MCF 10A (cell line): ENCODE results near the gene IGSF8. TPM values are rescaled to one million over a fixed set of nuclear protein-coding genes. Genes with fewer than 3 reads are reported as not detected.
A peak's percentile ranks its signal among the peaks of the same experiment; 100 is the strongest.

Experiments
- BruUV-seq: library from RNA; stranded (reverse); fragments of 400-500 nt; replicated peaks from 2 replicates; lab custom pipeline; 2021; lab: Mats Ljungman, UMichigan
- CTCF ChIA-PET: fragments of 300-600 bp; sonication (Branson Sonifier 250); formaldehyde crosslinking; extraction: SDS; loops from one replicate; lab custom pipeline; 2021; ENCODE audit warnings: antibody characterized with exemption, inconsistent platforms; lab: Yijun Ruan, JAX
- POLR2A ChIA-PET: fragments of 300-600, 350-650 bp; sonication (Branson Sonifier 250); formaldehyde crosslinking; extraction: SDS; loops from one replicate; lab custom pipeline; 2020; ENCODE audit warnings: antibody characterized with exemption, inconsistent platforms; lab: Yijun Ruan, JAX
- DNase-seq: peaks from one replicate; pipeline ENCODE4 v3.0.0-alpha.2; 2018; ENCODE audit not compliant: unreplicated experiment
- H3K27ac Mint-ChIP-seq: one replicate; pipeline ENCODE4 v1.8.0; 2022; ENCODE audit warnings: mild to moderate bottlenecking, low read depth, mixed read lengths; ENCODE audit not compliant: unreplicated experiment
- H3K27me3 Mint-ChIP-seq: one replicate; pipeline ENCODE4 v1.8.0; 2022; ENCODE audit warnings: mixed read lengths; ENCODE audit not compliant: insufficient read depth, unreplicated experiment
- H3K36me3 Mint-ChIP-seq: one replicate; pipeline ENCODE4 v1.8.0; 2022; ENCODE audit warnings: mild to moderate bottlenecking, moderate library complexity, mixed read lengths; ENCODE audit not compliant: insufficient read depth, unreplicated experiment
- H3K4me1 Mint-ChIP-seq: one replicate; pipeline ENCODE4 v1.8.0; 2022; ENCODE audit warnings: mixed read lengths; ENCODE audit not compliant: insufficient read depth, unreplicated experiment
- H3K4me3 Mint-ChIP-seq: one replicate; pipeline ENCODE4 v1.8.0; 2022; ENCODE audit warnings: mild to moderate bottlenecking, moderate library complexity, mixed read lengths; ENCODE audit not compliant: unreplicated experiment
- H3K9me3 Mint-ChIP-seq: one replicate; pipeline ENCODE4 v1.8.0; 2022; ENCODE audit warnings: mixed read lengths; ENCODE audit not compliant: unreplicated experiment
- intact Hi-C: fragments of 100-400 bp; cut with micrococcal nuclease; formaldehyde crosslinking; loops from 2 replicates; pipeline ENCODE4 v1.14.1; 2022
- total RNA-seq: library from RNA; stranded (reverse); gene quantifications from 2 replicates; pipeline ENCODE4 v1.2.3, GENCODE V29; 2022
- TF ChIP-seq, protein P1 (sequence below): fragments of 200-600 bp; IDR thresholded peaks from one replicate; pipeline ENCODE4 v1.8.0; 2022; ENCODE audit warnings: antibody characterized with exemption, mild to moderate bottlenecking; ENCODE audit not compliant: unreplicated experiment

The IGSF8 gene
- total RNA-seq, 1 experiment from 2014 or later: 13.8 TPM

DNA sequence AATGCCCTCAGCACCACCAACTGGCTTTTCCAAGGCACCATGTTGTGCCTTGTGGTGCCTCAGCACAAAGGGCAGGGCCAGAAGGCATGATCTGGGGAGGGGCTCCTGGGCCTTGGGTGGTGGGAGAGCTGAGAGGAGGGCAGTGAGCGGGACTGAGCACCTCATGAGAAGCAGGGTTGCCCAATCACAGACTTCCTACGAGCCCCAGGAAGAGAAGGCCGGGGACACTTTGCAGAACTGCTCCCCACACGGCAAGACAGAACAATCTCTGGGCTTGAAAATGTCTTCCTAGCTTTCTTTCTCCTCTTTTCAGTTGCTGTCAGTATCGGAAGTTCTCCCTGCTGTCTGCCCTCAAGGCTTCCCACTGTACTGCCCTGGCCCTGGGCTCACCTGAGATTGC lies 35.2 kb downstream of the IGSF8 start:
- DNase-seq: no peak
- CTCF ChIA-PET: interaction anchor here (0.9 to 49.6 kb wide), 8 partner anchors 4 to 228 kb away, joined by 3 to 1546 read pairs (median 4); partner anchors contain the start of genes IGSF8, KCNJ10 and KCNJ9
- POLR2A ChIA-PET: interaction anchor here (0.6 to 2.3 kb wide), 5 partner anchors 9 to 35 kb away, joined by 3 to 12 read pairs (median 4); partner anchors contain the start of genes IGSF8 and PIGM
- Mint-ChIP-seq H3K27me3 (peaks cover 47% of the 10 kb centered on the region), H3K4me1 (peaks cover 8% of the 10 kb centered on the region), H3K27ac (no peak overlapping the region), H3K36me3 (no peaks in the 10 kb centered on the region), H3K9me3 (no peaks in the 10 kb centered on the region), H3K4me3 (no peak overlapping the region)
- no TSS peak for BruUV-seq
- intact Hi-C loops: no loop called here
- TF ChIP-seq, protein P1, sequence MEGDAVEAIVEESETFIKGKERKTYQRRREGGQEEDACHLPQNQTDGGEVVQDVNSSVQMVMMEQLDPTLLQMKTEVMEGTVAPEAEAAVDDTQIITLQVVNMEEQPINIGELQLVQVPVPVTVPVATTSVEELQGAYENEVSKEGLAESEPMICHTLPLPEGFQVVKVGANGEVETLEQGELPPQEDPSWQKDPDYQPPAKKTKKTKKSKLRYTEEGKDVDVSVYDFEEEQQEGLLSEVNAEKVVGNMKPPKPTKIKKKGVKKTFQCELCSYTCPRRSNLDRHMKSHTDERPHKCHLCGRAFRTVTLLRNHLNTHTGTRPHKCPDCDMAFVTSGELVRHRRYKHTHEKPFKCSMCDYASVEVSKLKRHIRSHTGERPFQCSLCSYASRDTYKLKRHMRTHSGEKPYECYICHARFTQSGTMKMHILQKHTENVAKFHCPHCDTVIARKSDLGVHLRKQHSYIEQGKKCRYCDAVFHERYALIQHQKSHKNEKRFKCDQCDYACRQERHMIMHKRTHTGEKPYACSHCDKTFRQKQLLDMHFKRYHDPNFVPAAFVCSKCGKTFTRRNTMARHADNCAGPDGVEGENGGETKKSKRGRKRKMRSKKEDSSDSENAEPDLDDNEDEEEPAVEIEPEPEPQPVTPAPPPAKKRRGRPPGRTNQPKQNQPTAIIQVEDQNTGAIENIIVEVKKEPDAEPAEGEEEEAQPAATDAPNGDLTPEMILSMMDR: no peak

DNA sequence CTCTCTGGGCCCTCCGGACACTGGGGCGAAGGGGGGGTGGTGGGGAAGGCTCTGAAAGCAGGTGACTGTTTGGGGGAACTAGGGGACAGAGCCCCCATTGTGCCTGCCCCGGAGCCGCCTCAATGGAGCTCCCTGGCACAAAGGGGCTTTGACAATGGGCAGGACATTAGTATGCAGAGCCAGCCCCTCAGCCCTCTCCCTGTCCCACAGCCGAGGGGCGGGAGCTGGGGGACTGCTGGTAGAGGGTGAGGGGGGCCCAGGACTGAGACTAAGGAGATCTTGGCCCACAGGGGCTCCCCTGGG lies 36.2 kb downstream of the IGSF8 start:
- Mint-ChIP-seq H3K27ac (no peak overlapping the region), H3K9me3 (no peaks in the 10 kb centered on the region), H3K4me3 (no peak overlapping the region), H3K36me3 (no peaks in the 10 kb centered on the region), H3K4me1 (peaks cover 8% of the 10 kb centered on the region), H3K27me3 (peaks cover 53% of the 10 kb centered on the region)
- intact Hi-C loops: no loop called here
- BruUV-seq: no TSS peak
- ChIA-PET CTCF (interaction anchor here (37.7 to 49.6 kb wide), 2 partner anchors 3 to 19 kb away, joined by 1546 read pairs; partner anchors contain the start of genes IGSF8, KCNJ10 and KCNJ9), POLR2A (no interaction called here)
- TF ChIP-seq, protein P1: no peak
- DNase-seq: no peak

DNA sequence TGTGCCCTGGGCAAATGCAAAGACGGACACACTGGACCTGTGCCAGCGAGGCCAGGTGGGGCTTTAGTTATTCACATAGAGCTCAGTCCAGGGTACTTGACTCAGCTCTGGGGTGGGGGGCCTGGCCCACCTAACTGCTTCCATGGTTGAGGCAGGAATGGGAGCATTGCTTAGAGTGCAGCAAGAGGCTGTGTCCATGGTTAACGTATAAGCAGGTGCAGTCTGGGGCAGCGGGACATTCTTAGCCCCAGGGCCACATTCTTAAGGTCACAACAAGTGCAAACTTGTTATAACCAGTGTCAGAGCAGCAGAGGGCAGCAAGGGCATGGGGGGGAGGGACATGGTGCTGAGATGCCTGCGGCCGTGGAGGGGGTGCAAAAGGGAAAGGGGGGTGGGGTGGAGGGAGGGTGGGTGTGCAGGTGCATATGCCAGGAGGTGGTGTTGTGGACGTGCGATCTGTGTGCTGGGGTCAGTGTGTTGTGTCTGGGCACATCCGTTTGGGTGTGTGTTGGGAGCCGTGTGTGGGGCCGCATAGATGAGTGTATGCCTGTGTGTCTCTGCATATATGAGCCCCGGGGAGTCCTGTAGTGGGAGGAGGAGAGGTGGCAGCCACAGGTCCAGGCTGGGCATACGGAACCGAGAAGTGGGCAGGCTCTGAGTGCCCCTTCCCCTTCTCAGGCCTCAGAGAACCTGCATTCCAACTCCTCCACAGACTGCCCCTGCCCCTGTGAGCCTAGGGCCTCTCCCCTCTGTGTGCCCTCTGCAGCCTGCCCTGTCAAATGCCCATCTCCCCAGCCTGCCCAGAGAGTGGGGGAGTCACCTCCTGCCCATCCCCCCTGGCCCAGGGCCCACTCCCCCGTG lies 36.8 kb downstream of the IGSF8 start:
- TF ChIP-seq, protein P1: no peak
- Mint-ChIP-seq H3K9me3 (no peaks in the 10 kb centered on the region), H3K4me1 (peaks cover 8% of the 10 kb centered on the region), H3K4me3 (no peak overlapping the region), H3K27me3 (peaks cover 53% of the 10 kb centered on the region), H3K36me3 (no peaks in the 10 kb centered on the region), H3K27ac (no peak overlapping the region)
- intact Hi-C loops: no loop called here
- no TSS peak for BruUV-seq
- CTCF ChIA-PET: interaction anchor here (1.0 to 49.6 kb wide), 4 partner anchors 3 to 132 kb away, joined by 3 to 1546 read pairs (median 795); partner anchors contain the start of genes IGSF8, KCNJ10 and KCNJ9
- peak; percentile 74 for DNase-seq
- POLR2A ChIA-PET: interaction anchor here (0.6 to 3.5 kb wide), 3 partner anchors 16 to 30 kb away, joined by 3 to 12 read pairs (median 10); partner anchors contain the start of gene PIGM

DNA sequence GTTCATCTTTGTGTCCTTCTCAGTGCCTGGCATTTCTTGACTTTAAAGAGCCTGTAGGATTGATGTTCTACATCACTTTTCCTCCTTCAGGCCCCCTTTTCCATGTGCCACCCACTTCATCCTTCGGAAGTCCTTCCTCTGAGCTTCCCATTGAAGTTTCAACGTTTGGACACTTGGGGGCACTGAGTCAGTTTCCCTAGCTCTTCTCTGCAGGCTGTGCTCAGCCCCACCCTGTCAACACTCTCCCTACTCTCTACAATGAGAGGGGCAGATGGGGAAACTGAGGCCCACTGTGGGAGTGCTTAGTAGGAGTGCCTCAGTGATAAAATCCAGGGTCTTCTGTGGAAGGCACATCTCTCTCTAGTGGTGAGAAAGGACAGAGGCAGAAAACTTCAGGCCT lies 40.3 kb downstream of the IGSF8 start:
- CTCF ChIA-PET: interaction anchor here (0.6 to 49.6 kb wide), 12 partner anchors 9 to 234 kb away, joined by 3 to 1546 read pairs (median 4); partner anchors contain the start of genes IGSF8, KCNJ10 and KCNJ9

More for the DNA sequence above, 40.3 kb downstream of the IGSF8 start:
- Mint-ChIP-seq H3K27ac (no peak overlapping the region), H3K4me1 (peaks cover 12% of the 10 kb centered on the region), H3K36me3 (peaks cover 6% of the 10 kb centered on the region), H3K27me3 (peaks cover 63% of the 10 kb centered on the region), H3K4me3 (no peak overlapping the region), H3K9me3 (no peaks in the 10 kb centered on the region)
- intact Hi-C loops: no loop called here
- peak; percentile 32 for DNase-seq
- no TSS peak for BruUV-seq
- TF ChIP-seq, protein P1: no peak
- POLR2A ChIA-PET: interaction anchor here (0.5 to 3.5 kb wide), 3 partner anchors 12 to 323 kb away, joined by 3 to 12 read pairs (median 3); no protein-coding TSS in a partner anchor
